ENCODE measurements around the gene SYT3.
A peak's percentile ranks its signal among the peaks of the same experiment; 100 is the strongest.

SYT3 gene

GRCh38 chr19:50661766-50662650 lies 22.3 kb upstream of the SYT3 start:
- H3K9me3 ChIP-seq (ENCODE audit: control insufficient read depth, insufficient read depth, low read depth, low read length): no peaks in the 10 kb centered on the region
- H3K27ac ChIP-seq (ENCODE audit: extremely low read depth, low read depth, low read length): no peak overlapping the region
- H3K4me1 ChIP-seq (ENCODE audit: control insufficient read depth, insufficient read depth, low read length): peaks cover 5% of the 10 kb centered on the region
- POLR2A ChIA-PET: no interaction called here
- TF ChIP-seq BCL11B (tag by site-specific recombination; IDR thresholded peaks at IDR 0.05; ENCODE audit: low read depth): peak; percentile 82; the same call in 1 of the 2 replicates
- TF ChIP-seq BCL11A (tag by site-specific recombination; IDR thresholded peaks at IDR 0.05; ENCODE audit: low read depth): 0 out of 2 replicates have a peak, but pooled peaks have one; percentile 23
- no peak for TF ChIP-seq ZFP3 (tag by site-specific recombination; IDR thresholded peaks at IDR 0.05; ENCODE audit: low read depth)
- TF ChIP-seq ZNF132 (tag by site-specific recombination; IDR thresholded peaks at IDR 0.05; ENCODE audit: borderline replicate concordance): no peak
- CTCF ChIA-PET: interaction anchor here (0.9 kb wide), 1 partner anchor 21 kb away, joined by 3 read pairs; no protein-coding TSS in a partner anchor
- H3K36me3 ChIP-seq (ENCODE audit: control insufficient read depth in 2 of 2, insufficient read depth in 1 of 2, low read length in 2 of 2): no peaks in the 10 kb centered on the region
- H3K4me3 ChIP-seq (ENCODE audit: low read depth, low read length): no peak overlapping the region

DNA sequence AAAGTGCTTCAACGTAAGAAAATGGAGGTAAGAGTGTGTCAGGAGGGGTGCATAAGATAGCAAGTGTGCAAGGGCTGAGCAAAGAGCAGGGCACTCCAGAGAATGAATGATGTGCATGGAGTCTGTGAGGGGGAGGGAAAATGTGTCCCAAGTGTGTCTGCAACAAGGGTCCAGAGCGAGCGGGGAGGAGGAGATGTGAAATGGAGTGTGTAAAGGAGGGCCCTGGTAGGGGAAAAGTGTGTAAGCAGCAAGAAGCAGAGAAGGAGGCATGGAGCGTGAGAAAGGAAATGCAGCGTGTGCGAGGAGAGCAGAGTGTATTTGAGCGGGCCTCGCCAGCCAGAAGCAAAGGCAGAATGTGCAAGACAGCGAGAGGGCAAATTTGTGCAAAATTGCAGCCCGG lies 21.3 kb upstream of the SYT3 start:
- Histone ChIP-seq H3K4me3 (ENCODE audit: low read depth, low read length) (no peak overlapping the region), H3K4me1 (ENCODE audit: control insufficient read depth, insufficient read depth, low read length) (peaks cover 5% of the 10 kb centered on the region), H3K9me3 (ENCODE audit: control insufficient read depth, insufficient read depth, low read depth, low read length) (no peaks in the 10 kb centered on the region), H3K36me3 (ENCODE audit: control insufficient read depth in 2 of 2, insufficient read depth in 1 of 2, low read length in 2 of 2) (no peaks in the 10 kb centered on the region), H3K27ac (ENCODE audit: extremely low read depth, low read depth, low read length) (no peak overlapping the region)
- ChIA-PET POLR2A (no interaction called here), CTCF (interaction anchor here (0.9 to 1.0 kb wide), 2 partner anchors 43 to 304 kb away, joined by 3 to 4 read pairs; no protein-coding TSS in a partner anchor)
- TF ChIP-seq, protein P1, sequence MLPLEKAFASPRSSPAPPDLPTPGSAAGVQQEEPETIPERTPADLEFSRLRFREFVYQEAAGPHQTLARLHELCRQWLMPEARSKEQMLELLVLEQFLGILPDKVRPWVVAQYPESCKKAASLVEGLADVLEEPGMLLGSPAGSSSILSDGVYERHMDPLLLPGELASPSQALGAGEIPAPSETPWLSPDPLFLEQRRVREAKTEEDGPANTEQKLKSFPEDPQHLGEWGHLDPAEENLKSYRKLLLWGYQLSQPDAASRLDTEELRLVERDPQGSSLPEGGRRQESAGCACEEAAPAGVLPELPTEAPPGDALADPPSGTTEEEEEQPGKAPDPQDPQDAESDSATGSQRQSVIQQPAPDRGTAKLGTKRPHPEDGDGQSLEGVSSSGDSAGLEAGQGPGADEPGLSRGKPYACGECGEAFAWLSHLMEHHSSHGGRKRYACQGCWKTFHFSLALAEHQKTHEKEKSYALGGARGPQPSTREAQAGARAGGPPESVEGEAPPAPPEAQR (tag by site-specific recombination; IDR thresholded peaks at IDR 0.05): no peak
- peak; percentile 82 for TF ChIP-seq PRDM1 (tag by site-specific recombination; IDR thresholded peaks at IDR 0.05)
- TF ChIP-seq ZNF544 (tag by site-specific recombination; IDR thresholded peaks at IDR 0.05): no peak
- no peak for TF ChIP-seq ZNF623 (tag by site-specific recombination; IDR thresholded peaks at IDR 0.05)
- TF ChIP-seq ZNF510 (tag by site-specific recombination; IDR thresholded peaks at IDR 0.05; ENCODE audit: insufficient replicate concordance): no peak
- TF ChIP-seq ZNF362 (tag by site-specific recombination; IDR thresholded peaks at IDR 0.05): no peak
- TF ChIP-seq ZNF202 (tag by site-specific recombination; IDR thresholded peaks at IDR 0.05; ENCODE audit: borderline replicate concordance): no peak
- TF ChIP-seq MEIS1 (CRISPR knock-in tag; IDR thresholded peaks at IDR 0.05; ENCODE audit: borderline replicate concordance): no peak
- TF ChIP-seq ZNF121 (tag by site-specific recombination; IDR thresholded peaks at IDR 0.05): 0 out of 2 replicates have a peak, but pooled peaks have one; percentile 29
- no peak for TF ChIP-seq ZNF248 (tag by site-specific recombination; IDR thresholded peaks at IDR 0.05)

DNA sequence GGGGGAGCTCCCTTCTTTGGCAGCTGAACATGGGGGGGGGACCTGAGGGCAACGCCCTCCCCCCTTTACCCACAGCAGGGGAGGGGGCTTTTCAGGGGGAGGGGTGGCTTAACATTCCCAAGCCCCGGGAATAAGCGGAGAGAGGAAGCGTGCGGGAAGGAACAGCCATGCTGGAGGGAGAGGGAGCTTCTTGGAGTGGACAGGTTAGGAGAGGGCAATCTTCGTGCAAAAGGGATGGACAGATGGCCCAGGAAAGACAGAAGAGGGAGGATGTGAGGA lies 20.3 kb upstream of the SYT3 start:
- TF ChIP-seq ZNF214 (tag by site-specific recombination; IDR thresholded peaks at IDR 0.05; ENCODE audit: borderline replicate concordance): no peak
- TF ChIP-seq ZXDB (tag by site-specific recombination; IDR thresholded peaks at IDR 0.05): no peak
- no peak for TF ChIP-seq ZNF426 (tag by site-specific recombination; IDR thresholded peaks at IDR 0.05)
- no peak for TF ChIP-seq PBX3 (CRISPR knock-in tag; IDR thresholded peaks at IDR 0.05)
- TF ChIP-seq, protein P2, sequence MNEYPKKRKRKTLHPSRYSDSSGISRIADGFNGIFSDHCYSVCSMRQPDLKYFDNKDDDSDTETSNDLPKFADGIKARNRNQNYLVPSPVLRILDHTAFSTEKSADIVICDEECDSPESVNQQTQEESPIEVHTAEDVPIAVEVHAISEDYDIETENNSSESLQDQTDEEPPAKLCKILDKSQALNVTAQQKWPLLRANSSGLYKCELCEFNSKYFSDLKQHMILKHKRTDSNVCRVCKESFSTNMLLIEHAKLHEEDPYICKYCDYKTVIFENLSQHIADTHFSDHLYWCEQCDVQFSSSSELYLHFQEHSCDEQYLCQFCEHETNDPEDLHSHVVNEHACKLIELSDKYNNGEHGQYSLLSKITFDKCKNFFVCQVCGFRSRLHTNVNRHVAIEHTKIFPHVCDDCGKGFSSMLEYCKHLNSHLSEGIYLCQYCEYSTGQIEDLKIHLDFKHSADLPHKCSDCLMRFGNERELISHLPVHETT (tag by site-specific recombination; IDR thresholded peaks at IDR 0.05): no peak
- no peak for TF ChIP-seq PRDM1 (tag by site-specific recombination; IDR thresholded peaks at IDR 0.05)
- TF ChIP-seq ZNF626 (tag by site-specific recombination; IDR thresholded peaks at IDR 0.05): no peak
- TF ChIP-seq ZNF558 (tag by site-specific recombination; IDR thresholded peaks at IDR 0.05): no peak
- Histone ChIP-seq H3K36me3 (ENCODE audit: control insufficient read depth in 2 of 2, insufficient read depth in 1 of 2, low read length in 2 of 2) (no peaks in the 10 kb centered on the region), H3K4me3 (ENCODE audit: low read depth, low read length) (no peak overlapping the region), H3K4me1 (ENCODE audit: control insufficient read depth, insufficient read depth, low read length) (peaks cover 5% of the 10 kb centered on the region), H3K9me3 (ENCODE audit: control insufficient read depth, insufficient read depth, low read depth, low read length) (no peaks in the 10 kb centered on the region), H3K27ac (ENCODE audit: extremely low read depth, low read depth, low read length) (no peak overlapping the region)
- POLR2A ChIA-PET: interaction anchor here (0.6 to 0.7 kb wide), 7 partner anchors 10 to 307 kb away, joined by 3 to 12 read pairs (median 3); no protein-coding TSS in a partner anchor
- CTCF ChIA-PET: interaction anchor here (0.8 to 1.4 kb wide), 4 partner anchors 10 to 122 kb away, joined by 3 to 9 read pairs (median 5); no protein-coding TSS in a partner anchor

Data from HEK293 (cell line).